Measurements from ENCODE around the gene ANKS1A.
"Not testable (repeated sequence)": the region's sequence is repeated elsewhere in the genome, so short reads cannot be mapped to it uniquely, and the experiment has no call there.

The ANKS1A gene

DNA sequence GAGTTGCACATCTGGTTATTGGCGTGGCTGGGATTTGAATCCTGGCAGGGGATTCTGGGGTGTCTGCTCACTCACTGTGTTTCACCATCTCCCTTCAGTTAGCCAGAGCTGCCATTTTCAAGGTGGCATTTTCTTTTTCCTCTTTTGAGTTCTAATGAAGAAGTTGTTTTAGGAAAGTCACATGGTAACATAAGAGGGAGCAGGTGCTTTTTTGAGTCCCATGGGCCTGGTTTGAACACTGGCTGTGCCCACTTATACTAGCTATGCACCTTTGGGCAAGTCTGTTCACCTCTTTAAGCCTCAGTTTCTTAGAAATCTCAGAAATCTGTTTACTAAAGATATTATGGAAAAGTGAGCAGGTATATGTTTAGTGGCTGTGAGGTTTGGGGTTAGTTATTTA lies 39.6 kb downstream of the ANKS1A start:
- no peak overlapping the region for H3K4me3 ChIP-seq (ENCODE audit: control insufficient read depth, low read depth, low read length)
- DNase-seq (ENCODE audit: low read depth): no peak
- TF ChIP-seq, protein P1, sequence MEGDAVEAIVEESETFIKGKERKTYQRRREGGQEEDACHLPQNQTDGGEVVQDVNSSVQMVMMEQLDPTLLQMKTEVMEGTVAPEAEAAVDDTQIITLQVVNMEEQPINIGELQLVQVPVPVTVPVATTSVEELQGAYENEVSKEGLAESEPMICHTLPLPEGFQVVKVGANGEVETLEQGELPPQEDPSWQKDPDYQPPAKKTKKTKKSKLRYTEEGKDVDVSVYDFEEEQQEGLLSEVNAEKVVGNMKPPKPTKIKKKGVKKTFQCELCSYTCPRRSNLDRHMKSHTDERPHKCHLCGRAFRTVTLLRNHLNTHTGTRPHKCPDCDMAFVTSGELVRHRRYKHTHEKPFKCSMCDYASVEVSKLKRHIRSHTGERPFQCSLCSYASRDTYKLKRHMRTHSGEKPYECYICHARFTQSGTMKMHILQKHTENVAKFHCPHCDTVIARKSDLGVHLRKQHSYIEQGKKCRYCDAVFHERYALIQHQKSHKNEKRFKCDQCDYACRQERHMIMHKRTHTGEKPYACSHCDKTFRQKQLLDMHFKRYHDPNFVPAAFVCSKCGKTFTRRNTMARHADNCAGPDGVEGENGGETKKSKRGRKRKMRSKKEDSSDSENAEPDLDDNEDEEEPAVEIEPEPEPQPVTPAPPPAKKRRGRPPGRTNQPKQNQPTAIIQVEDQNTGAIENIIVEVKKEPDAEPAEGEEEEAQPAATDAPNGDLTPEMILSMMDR (conservative IDR thresholded peaks at IDR 0.05; ENCODE audit: control insufficient read depth, insufficient read depth, low read depth, low read length): no peak

DNA sequence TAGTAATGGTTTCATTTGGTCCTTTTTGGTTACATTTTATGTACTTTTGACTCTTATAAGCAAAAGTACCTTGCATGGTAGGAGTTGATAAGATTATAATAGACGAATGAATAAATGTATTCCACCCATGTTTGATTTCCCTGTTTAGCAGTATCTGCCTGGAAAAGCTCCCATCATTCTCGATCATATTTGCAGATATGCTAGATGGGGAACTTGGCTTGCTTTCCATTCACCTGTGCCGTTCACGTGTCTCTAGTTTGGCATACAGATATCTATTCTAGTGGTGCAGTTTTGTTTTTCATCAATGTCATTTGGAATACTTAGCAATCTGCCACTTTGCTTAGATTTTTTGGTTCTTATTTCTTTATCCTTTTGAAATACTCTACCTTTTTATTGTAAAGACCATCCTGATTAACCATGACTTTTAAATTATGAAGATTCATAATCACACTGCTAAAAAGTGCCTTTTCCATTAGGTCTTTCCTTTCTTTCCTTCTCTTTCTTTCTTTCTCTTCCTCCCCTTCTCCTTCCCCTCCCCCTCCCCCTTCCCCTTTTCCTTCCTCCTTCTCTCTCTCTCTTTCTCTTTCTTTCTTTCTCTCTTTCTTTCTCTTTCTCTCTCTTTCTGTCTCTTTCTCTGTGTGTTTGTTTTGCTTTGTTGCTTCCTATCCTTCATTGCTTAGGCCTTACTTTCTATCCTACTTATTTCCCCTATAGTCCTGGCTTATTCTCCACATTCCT lies 40.4 kb downstream of the ANKS1A start:
- H3K4me3 ChIP-seq (ENCODE audit: control insufficient read depth, low read depth, low read length): no peak overlapping the region
- no peak for DNase-seq (ENCODE audit: low read depth)

DNA sequence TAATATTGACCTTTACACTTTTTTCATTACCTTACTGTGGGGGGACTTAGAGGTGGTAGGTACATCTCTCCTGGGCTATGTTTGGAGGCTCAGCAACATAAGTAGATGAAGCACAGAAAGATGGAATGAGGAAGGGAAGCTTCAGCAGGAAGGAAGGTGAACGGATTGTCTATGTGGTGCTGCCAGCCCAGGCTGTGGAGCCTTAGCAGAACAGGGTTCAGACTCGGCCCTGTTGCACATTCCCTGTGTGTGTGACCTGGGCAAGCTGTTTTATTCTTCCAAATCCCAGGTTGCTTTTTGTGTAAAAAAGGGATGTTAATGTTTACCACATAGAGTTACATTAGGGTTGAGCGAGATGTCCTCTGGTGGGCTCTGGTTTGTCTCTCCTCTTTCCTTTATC lies 41.2 kb downstream of the ANKS1A start:
- no peak for DNase-seq (ENCODE audit: low read depth)
- TF ChIP-seq, protein P1 (conservative IDR thresholded peaks at IDR 0.05; ENCODE audit: control insufficient read depth, insufficient read depth, low read depth, low read length): no peak
- H3K4me3 ChIP-seq (ENCODE audit: control insufficient read depth, low read depth, low read length): no peak overlapping the region

More for the DNA sequence above, 40.4 kb downstream of the ANKS1A start:
- TF ChIP-seq, protein P1 (conservative IDR thresholded peaks at IDR 0.05; ENCODE audit: control insufficient read depth, insufficient read depth, low read depth, low read length): no peak

DNA sequence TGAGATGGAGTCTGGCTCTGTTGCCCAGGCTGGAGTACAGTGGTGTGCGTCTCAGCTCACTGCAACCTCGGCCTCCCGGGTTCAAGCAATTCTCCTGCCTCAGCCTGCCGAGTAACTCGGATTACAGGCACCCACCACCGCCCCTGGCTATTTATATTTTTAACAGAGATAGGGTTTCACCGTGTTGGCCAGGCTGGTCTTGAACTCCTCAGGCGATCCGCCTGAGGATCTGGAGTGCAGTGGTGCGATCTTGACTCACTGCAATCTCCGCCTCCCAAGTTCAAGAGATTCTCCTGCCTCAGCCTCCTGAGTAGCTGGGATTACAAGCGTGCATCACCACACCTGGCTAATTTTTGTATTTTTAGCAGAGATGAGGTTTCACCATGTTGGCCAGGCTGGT lies 43.1 kb downstream of the ANKS1A start:
- DNase-seq (ENCODE audit: low read depth); H3K4me3 ChIP-seq (ENCODE audit: control insufficient read depth, low read depth, low read length): not testable (repeated sequence)

DNA sequence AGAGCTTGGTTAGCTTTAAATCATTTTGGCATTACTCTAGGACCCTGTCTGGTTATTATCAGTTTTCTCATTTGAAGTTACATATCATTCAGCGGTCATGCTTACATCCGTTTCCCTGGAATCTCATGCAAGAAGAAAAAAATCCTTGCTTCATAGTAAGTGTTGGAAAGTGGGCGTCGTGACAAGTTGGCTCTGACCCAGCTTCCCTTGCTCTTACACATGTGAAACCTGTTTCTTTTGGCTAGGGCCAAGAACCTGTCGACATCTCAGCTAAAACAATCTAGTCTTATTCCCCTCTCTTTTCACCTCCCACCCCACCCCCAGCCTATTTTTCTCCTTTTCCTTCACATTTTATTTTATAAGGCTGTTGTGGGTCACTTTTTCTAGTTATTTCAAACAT lies 45.5 kb downstream of the ANKS1A start:
- no peak overlapping the region for H3K4me3 ChIP-seq (ENCODE audit: control insufficient read depth, low read depth, low read length)
- TF ChIP-seq, protein P1 (conservative IDR thresholded peaks at IDR 0.05; ENCODE audit: control insufficient read depth, insufficient read depth, low read depth, low read length): no peak
- peak; percentile 68 for DNase-seq (ENCODE audit: low read depth)

DNA sequence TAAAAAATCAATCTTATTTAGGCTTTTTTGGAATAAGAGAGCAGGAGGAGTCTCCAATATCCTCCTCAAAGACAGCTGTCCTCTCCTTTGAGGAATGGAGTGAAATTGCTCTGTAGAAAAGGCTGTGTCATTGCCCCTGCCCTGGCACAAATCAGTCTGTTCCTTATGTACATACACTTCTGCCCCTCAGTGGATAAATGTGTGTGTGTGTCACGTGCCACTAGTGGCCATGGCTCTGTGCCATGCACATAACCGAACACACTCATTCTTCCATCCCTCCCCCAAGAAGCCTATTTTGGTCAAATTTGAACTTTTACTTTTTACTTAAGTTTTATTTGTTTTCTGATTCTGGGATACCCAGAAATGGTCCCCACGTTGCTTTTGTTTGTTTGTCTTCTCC lies 49.2 kb downstream of the ANKS1A start:
- peak; percentile 6 for DNase-seq (ENCODE audit: low read depth)
- no peak overlapping the region for H3K4me3 ChIP-seq (ENCODE audit: control insufficient read depth, low read depth, low read length)
- TF ChIP-seq, protein P1 (conservative IDR thresholded peaks at IDR 0.05; ENCODE audit: control insufficient read depth, insufficient read depth, low read depth, low read length): no peak

DNA sequence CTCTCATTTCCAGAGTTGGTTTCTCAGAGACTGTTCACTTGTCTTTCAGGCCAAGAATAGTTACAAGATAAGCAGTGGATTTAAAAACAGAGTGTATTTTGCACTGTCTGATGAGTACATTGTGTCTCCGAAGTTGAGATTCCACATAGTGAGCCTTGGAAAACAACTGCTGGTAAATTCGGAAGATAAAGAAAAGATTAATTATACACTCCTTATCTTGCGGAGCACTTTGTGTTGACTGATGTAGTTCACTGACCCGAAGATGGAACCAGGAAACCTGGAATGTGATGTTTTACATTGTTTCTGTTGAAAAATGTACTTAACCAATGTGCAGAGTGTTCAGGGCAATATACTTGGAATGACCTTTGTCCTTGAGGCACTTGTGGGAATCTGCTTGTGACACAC lies 51.0 kb downstream of the ANKS1A start:
- TF ChIP-seq, protein P1 (conservative IDR thresholded peaks at IDR 0.05; ENCODE audit: control insufficient read depth, insufficient read depth, low read depth, low read length): no peak

More for the DNA sequence above, 51.0 kb downstream of the ANKS1A start:
- H3K4me3 ChIP-seq (ENCODE audit: control insufficient read depth, low read depth, low read length): no peak overlapping the region
- no peak for DNase-seq (ENCODE audit: low read depth)

Measured in fibroblast of mammary gland (primary cell).